HG03135 (cell line): ENCODE measurements around the gene OSGIN1.

Experiments
- ATAC-seq: cut with Tn5 transposase; IDR thresholded peaks from one replicate; pipeline ENCODE4 v1.9.1; 2021; ENCODE audit warnings: mild to moderate bottlenecking, moderate library complexity; ENCODE audit not compliant: unreplicated experiment

Gene OSGIN1

DNA sequence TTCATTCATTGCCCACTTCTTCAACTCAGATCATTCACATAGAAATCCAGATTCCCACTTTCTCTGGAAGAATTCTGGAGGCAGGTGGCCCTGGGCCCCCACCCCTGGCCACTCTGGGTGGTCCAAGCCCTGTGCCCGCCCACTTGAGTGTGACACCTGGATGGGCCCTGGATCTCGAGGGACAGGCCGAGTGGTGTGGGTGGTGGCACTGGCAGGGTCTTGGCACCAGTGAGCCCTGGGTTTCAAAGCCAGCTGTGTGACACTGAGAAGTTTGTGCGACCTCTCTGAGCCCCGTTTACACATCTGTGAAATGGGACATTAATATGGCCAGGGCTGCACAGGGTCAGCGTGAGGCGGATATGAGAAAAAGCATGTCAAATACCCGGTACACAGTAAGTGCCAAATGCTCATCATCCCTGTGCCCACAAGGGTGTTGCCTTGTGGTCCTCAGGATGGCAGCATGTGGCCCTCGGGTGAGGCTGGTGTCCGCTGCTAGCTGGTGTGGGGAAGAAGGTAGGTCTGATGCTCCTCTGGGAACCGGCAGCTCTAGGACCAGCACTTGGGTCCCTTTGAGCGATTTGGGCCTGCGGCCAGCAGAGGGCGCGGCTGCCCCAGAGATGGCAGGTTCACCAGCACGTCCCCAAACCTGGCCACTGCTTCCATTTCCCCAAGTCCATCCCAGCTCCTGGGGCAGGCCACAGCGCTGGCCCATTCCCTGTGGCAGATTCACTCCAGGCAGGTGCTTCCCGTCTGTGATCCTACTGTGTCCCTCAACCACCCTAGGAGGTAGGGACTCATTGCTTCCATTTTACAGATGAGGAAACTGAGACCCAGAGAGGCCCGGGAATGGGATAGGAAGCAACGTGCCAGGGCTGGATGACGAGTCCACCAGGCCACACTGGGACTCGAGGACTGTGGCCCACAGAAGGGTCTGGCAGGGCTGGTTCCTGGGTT is 3.6 kb downstream of the OSGIN1 start:
- no peak for ATAC-seq

DNA sequence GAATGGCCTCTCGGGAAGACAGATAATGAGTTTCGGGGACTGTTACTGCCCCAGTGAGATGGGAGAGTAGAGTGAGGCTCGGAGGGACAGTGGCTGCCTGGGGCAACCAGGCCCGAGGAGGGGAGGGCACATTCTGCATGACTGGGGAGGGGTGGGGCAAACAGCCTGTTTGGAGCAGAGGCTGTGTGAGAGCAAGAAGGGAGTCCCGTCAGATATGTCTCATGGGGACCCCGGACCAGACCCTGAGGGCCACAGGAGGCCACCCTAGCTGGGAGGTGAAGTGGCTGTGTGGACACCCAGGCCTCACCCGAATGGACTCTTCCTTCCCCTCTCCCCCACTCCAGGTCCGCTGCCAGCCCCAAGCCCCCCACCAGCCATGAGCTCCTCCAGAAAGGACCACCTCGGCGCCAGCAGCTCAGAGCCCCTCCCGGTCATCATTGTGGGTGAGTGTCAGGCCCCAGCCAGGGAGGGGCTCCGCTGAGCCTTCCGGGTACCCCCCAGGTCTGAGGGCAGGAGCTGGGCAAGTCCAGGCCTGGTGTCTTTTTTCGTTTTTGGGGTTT is 4.3 kb downstream of the OSGIN1 start:
- ATAC-seq = no peak

DNA sequence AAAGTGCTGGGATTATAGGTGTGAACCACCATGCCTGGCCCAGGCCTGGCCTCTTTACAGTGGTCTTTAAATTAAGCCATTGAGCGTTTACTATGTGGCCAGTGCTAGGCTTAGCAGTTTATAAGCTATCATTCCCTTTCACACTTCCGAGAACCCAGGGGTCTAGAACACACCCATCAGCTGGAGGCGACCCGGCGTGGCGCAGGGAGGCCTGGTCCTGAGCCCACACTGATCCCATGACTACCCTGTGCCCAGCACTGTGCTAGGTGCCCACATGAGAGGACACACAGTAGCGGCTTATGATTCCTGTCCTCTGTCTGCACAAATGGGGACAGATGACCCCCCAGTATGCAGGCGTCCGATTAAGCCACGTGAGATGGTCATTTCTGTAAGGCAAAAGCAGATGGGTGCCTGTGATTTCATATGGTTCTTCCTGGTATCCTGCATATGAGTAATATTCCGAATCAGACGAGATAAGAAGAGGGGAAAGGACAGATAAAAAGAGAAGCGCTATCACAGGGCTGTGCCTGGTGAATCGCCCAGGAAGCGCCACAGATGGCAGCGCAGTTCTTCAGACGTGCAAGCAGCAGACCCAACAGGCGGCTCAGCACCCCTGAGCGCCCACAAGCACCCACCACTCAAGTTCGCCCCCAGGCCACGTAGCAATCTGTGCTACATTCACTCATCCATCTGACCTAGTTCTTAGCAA is 5.3 kb downstream of the OSGIN1 start:
- no peak for ATAC-seq

DNA sequence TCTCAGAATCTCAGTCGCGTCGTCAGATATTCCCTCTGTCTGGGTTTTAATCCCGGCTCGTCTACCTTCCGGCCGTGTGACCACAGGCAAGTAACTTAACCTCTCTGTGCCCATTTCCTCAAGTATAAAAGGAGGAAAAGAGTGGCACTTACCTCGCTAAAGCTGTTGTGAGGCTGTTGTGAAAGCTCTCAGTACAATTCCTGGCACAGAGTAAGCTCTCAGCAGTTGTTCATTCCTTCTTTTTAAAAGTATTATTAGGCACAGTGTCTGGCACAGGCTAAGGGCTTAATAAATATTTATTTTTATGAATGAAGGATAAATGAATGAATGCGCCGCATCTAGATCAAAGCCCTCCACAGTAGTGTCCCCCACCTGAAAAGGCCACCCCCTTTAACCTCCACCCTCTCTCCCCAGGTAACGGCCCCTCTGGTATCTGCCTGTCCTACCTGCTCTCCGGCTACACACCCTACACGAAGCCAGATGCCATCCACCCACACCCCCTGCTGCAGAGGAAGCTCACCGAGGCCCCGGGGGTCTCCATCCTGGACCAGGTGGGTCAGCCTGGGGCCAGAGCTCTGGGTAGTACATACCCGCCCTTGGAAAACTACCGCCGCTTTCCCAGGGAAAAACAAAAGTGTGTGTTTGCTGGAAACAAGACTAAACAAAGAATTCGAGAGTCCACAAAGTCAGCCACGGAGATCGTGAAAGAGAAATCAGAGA is 6.0 kb downstream of the OSGIN1 start:
- ATAC-seq = no peak

DNA sequence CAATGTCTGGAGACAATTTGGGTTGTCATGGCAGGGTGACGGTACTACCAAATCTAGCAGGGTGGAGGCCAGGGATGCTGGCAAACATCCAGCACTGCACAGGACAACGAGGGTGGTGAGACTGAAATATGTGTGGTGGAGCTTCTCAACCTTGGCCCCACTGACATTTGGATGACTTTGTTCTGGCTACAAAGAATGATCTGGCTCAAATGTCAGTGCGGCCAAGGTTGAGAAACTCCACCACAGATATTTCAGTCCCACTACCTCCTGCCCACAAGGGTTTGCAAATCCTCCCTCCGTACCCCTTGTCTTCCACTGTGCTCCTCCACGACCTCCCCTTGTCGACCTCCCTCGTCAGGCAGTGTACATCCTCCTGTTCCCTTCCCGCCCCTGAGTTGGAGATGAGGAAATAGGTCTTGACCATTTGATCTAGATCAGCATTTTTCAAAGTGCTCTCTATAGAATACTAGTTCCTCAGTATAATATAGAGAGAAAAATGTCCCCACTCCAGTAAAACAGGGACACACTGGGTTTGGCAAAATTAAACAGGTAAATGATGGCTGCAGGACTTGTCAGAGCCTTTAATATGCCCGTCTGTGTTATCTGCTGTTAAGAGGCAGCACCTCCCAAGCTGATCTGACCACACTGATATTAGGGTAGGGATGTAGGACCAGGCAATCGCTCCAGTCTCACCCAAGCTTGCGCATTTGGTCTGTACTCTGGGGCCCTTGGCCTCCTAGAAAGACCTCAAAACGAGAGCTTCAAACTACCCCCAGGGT is 6.8 kb downstream of the OSGIN1 start:
- ATAC-seq = no peak

DNA sequence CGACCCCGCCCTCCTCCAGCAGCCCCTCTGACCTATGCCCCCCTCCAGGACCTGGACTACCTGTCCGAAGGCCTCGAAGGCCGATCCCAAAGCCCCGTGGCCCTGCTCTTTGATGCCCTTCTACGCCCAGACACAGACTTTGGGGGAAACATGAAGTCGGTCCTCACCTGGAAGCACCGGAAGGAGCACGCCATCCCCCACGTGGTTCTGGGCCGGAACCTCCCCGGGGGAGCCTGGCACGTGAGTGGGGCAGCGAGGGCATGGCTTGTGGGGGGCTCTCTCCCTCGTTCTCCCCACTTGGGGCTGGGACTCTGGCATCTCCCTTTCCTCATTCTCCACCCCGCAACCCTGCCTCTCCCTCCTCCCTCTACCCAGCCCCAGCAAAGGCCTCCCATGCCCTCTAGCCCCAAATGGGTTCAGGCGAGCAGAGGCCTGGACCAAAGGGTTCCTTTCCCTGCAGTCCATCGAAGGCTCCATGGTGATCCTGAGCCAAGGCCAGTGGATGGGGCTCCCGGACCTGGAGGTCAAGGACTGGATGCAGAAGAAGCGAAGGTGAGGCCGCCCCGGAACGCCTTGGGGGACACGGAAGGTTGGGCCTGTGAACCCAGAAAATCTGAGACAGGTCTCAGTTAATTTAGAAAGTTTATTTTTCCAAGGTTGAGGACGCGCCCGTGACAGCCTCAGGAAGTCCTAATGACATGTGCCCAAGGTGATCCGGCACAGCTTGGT is 7.6 kb downstream of the OSGIN1 start:
- ATAC-seq = no peak

DNA sequence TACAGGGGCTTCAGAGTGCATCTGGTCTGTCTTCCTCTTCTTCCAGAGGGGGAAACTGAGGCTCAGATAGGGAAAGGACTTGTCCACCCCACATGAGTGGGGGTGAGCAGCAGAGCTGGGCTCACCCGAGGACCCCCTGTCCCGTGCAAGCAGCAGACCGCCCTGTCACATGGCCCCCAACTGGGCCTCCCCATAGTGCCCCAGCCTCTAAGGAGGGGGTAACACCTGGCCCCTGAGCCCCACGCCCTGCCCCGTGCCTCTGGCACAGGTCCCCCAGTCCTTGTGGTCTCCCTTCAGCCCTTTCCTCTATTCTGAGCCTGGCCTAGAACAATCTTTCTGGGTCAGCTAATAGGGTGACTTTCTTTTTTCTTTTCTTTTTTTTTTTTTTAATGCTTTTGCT is 8.6 kb downstream of the OSGIN1 start:
- ATAC-seq = no peak

DNA sequence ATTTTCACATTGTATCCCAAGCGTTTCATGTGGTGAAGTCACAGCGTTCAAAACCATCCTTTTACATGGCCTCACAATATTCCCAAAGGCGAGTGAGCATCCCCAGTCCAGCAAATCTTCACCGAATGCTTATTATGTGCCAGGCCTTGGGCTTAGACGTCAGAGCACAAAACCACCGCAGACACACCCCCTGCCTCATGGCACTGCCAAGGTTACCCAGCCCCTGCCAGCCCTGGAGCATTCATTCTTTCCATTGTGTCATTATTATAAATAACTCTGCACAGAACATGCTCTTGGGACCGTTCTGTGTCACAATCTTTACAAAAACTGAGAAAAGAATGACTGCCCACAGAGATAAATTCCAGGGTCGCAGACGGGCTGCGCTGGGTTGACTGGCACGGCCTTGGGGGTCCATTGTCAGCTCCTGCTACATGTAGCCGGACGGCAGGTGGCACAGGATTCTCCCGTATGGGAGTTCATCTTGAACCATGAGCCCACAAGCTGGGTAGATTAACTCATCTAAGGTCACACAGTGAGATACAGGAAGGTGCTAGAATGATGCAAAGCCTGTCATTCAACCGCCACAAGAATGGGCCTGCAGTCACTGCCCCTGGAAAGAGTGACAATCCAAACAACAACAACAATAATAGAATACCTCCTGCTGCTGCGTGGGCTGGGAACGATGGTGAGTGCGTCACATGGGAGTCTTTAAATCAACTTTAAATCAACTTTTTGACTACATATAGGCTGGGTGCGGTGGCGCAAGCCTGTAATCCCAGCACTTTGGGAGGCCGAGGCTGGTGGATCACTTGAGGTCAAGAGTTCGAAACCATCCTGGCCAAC is 10.5 kb downstream of the OSGIN1 start:
- no peak for ATAC-seq

DNA sequence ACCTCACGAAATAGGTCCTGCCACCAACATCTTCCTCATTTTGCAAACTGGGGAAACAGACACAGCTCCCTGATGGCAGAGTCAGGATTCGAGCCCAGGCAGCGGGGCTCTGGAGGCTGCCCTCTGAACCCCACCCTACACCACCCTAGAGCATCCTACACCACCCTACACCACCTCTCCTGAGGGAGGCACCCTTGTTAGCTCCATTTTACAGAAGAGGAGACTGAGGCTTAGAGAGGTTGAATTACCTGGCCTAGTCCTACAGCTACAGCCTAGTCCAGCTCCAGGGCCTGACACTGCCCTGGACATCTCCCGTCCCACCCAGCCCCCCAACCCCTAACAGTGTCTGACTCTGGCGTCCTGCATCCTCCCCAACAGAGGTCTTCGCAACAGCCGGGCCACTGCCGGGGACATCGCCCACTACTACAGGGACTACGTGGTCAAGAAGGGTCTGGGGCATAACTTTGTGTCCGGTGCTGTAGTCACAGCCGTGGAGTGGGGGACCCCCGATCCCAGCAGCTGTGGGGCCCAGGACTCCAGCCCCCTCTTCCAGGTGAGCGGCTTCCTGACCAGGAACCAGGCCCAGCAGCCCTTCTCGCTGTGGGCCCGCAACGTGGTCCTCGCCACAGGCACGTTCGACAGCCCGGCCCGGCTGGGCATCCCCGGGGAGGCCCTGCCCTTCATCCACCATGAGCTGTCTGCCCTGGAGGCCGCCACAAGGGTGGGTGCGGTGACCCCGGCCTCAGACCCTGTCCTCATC is 11.8 kb downstream of the OSGIN1 start:
- no peak for ATAC-seq

DNA sequence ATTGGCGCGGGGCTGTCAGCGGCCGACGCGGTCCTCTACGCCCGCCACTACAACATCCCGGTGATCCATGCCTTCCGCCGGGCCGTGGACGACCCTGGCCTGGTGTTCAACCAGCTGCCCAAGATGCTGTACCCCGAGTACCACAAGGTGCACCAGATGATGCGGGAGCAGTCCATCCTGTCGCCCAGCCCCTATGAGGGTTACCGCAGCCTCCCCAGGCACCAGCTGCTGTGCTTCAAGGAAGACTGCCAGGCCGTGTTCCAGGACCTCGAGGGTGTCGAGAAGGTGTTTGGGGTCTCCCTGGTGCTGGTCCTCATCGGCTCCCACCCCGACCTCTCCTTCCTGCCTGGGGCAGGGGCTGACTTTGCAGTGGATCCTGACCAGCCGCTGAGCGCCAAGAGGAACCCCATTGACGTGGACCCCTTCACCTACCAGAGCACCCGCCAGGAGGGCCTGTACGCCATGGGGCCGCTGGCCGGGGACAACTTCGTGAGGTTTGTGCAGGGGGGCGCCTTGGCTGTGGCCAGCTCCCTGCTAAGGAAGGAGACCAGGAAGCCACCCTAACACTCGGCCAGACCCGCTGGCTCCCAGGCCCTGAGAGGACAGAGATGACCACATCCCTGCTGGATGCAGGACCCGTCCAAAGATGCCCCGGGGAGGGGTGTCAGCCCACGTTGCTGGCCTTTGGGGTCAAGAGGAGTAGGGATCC is 12.6 kb downstream of the OSGIN1 start:
- ATAC-seq = no peak

DNA sequence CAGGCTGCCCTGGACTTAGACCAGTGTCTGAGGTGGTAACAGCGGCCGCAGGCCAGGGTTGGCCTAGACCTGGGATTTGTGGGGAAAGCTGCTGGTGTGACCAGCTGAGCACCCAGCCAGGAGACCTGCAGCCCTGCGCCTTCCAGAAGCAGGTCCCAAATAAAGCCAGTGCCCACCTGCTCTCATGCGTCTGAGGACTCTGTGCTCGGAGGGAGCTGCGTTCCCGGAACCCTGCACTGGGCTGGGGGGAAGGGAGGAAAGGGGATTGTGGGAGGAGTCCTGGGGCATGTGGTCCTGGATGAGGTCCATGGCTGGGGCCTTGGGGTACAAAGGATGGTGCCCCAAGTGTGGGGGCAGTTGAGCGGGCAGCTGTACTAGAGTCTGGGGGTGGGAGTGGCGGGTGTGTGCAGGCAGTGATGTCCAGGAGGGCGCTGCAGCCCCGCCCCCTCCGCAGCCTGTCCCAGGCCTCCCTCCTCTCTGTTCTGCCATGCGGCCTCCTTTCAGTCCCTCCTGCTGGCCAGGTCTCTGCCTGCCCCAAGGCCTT is 13.2 kb downstream of the OSGIN1 start:
- ATAC-seq = no peak

DNA sequence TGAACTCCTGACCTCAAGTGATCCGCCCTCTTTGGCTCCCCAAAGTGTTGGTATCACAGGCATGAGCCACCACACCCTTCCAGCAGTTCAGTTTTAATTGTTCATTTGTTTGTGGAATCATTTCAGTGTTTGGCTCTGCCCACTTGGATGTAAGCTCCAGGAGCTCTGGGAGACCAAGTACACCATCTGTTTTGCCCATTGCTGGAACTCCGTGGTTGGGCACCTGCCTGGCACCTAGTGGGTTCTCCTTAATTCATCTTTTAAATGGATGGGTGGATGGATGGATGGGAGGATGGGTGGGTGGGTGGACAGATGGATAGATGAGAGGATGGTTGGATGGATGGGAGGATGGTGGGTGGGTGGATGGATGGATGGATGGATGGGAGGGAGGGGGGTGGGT is 14.1 kb downstream of the OSGIN1 start:
- no peak for ATAC-seq

DNA sequence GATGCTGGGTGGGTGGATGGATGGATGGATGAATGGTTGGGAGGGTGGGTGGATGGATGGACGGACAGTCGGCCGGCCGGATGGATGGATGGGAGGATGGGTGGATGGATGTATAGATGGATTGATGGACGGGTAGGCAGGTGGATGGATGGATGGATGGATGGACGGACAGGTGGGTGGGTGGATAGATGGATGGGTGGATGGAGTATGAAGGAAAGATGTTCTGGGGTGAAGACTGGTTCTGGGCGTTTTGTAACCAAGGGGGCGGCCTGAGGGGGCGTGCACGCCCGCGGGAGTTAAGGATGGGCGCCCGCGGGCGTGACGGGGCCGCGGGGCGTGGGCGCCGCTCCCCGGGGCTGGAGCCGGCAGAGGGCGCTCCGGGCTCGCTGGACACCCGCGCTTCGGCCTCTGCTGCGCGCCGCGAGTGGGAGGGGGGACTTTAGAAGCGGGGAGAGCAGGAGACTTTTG is 14.8 kb downstream of the OSGIN1 start, which contains the start of gene NECAB2:
Gene NECAB2 (plus strand): TSS at position 407 of the 468 bp plus-strand sequence. CDS start 405 bp downstream, outside the sequence.
- no peak for ATAC-seq

DNA sequence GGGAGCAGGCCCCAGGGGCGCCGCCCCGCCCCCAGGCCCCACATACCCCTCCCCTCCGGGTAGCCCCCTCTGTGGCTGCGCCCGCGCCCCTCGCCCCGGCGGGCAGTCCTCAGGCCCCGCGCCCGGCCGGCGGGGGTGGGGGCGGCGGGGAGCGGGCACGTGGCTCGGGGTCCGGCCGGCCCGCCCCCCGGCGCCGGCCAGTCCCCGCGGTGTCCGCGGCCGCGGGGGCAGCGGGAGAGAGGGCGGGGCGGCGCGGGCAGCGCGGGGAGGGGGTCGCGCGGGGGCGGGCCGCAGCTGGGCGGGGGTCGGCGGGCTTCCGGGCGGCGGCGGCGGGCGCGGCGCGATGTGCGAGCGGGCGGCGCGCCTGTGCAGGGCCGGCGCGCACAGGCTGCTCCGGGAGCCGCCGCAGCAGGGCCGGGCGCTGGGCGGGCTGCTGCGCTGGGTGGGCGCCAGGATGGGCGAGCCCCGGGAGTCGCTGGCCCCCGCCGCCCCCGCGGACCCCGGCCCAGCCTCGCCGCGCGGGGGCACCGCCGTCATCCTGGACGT is 15.3 kb downstream of the OSGIN1 start:
- no peak for ATAC-seq

DNA sequence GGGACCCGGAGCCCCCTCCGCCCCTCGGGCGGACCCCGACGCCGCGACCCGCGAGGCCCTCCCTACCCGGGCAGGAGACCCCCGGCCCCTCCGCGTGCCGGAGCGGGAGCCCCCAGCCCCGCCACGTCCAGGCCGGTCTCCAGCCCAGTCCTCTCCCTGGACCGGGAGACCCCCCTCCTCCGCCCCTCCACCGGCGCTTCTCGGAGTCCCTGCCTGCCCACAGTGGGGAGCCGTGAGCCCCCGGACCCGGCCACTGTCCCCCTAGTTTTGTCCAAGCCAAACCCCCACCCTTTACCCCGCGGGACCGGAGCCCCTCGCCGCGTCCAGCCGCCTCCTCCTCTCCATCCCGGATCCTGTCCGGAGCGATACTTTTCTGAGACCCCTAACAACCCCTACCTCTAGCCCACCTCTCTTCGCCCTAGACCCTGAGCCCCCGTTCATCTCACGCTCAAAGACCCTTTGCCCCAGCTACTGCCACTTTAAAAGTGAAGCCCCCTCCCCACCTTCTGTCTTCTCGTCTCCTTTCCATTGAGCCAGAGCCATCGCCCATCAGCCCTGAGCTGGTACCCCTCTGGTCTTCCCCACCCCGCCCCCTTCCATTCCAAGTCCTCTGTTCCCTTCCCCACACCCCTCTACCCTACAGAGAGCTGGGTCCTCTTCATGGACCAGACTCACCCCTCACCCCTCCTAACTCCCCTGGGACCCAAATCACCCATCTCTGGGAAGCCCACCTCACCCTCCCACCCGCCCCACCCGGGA is 16.0 kb downstream of the OSGIN1 start:
- no peak for ATAC-seq
